ENCODE results near the gene PAEP.
A peak's percentile ranks its signal among the peaks of the same experiment; 100 is the strongest.

PAEP gene

DNA sequence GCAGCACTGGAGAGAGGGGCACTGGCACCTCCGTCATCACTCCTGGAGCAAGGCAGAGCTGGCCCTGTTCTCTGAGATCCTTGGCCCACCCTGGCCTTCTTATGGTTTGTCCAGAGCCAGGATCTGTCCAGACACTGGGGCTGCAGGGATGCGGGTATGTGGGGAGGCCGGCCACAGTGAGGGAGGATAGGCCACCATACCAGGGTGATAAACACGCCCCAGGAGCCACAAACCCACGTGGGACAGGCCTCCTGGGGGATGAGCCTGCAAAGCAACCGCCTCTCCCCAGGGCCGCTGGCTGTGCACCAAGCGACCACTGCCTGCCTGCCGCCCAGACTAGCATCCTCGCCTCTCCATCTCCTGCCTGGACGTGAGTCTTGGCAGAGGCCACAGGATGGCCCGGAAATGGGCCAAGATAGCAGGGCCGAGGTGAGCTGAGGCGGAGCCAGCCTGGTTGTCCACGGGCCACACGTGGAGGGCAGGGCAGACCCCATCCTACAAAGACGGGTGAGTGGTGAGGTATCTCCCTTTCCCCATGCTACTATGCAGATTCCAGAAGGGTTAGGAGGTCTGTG is 11.1 kb upstream of the PAEP start:
- in situ Hi-C loops (cut with HindIII; ENCODE audit: low pct_unique_long_range_greater_than_20kb, low sequenced_read_pairs): no loop called here
- no peak for DNase-seq (ENCODE audit: low read depth in 1 of 2, low spot score in 1 of 2)
- TF ChIP-seq JUND (IDR thresholded peaks at IDR 0.05; ENCODE audit: low read depth): no peak

DNA sequence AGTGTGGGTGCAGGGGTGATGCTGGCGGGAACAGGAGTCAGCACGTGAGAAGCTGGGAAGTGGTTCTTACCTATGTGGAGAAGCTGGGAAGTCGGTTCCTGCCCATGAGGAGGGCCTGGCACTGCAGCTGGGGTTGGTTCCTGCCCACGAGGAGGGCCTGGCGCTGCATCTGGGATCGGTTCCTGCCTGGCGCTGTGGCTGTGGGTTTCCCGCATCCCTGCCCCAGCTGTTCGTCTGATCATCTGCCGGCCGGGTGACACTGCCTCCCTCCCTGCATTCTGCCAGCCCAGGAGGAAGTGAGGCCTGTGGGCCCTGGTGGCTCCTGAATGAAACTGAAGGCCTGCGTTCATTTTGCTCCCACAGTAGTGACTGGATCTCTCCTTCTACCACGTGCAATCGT is 10.5 kb upstream of the PAEP start:
- DNase-seq (ENCODE audit: low read depth in 1 of 2, low spot score in 1 of 2): no peak
- TF ChIP-seq JUND (IDR thresholded peaks at IDR 0.05; ENCODE audit: low read depth): no peak
- in situ Hi-C loops (cut with HindIII; ENCODE audit: low pct_unique_long_range_greater_than_20kb, low sequenced_read_pairs): no loop called here

DNA sequence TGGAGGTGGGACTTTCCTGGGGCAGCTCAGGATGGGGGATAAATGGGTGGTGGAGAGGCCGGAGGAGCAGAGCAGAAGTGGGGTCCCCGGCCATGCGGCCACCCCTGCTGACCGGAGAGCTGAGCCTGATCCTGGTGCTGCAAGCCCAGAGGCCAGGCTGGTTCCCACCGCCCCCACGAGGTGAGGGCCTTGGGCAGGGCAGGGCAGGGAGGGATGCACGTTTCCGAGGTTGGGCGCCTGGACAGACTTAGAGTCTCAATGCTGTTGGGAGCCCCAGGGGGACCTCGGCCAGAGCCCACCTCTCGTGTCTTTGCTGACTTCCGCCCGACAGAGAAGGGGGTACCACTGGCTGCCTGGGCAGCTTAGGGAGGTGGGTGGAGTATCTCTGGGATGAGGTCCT is 10.1 kb upstream of the PAEP start:
- no peak for TF ChIP-seq JUND (IDR thresholded peaks at IDR 0.05; ENCODE audit: low read depth)
- no peak for DNase-seq (ENCODE audit: low read depth in 1 of 2, low spot score in 1 of 2)
- in situ Hi-C loops (cut with HindIII; ENCODE audit: low pct_unique_long_range_greater_than_20kb, low sequenced_read_pairs): no loop called here

DNA sequence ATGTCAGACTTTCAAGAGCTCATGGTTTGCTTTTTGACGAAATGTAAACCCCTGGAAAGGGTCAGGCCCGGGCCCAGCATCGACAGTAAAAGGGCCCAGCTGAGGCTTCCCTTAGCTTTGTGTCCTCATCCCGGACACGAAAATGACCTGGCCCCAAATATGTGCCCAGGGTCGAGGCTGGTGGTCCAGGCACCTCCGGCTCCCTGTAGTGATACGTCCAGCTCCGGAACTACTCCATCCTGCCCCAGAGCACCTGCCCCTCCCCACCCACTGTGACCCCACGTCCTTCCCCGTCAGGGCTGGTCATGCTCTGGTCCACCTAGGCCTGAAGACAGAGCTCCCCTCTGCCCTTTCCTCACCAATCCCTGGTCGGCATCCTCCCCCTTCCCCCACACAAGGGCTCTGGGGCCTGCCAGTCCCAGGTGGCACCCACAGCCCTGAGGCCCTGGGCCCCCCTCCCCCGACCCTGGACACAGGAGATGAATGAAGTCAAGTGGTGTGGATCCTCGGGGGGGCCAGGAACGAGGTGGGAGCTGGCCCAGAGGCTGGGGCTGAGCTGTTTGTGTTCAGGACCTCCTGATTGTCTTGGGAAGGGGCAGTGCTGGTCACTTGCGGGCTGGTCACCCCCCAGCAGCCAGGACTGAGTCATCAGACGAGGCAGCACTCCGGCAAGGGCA is 9.4 kb upstream of the PAEP start:
- in situ Hi-C loops (cut with HindIII; ENCODE audit: low pct_unique_long_range_greater_than_20kb, low sequenced_read_pairs): no loop called here
- TF ChIP-seq JUND (IDR thresholded peaks at IDR 0.05; ENCODE audit: low read depth): no peak
- DNase-seq (ENCODE audit: low read depth in 1 of 2, low spot score in 1 of 2): no peak

DNA sequence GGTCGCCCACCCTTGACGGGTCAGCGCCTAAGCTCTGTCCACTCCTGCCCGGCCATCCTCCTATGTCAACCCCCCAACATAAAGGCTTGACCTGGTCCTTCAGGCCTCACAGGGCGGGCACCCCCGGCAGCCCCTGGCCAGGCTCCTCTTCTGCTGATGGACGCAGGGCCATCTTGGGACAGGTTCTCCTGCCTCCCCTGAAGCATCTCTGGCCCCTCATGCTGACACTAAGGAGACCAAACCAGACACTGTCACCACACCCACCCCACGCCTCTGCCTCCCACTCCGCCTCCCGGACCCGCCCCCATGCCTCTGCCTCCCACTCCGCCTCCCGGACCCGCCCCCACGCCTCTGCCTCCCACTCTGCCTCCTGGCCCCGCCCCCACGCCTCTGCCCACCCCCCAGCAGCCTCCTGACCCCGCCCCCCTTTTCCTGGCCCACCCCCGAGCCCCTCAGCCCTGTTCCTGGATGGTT is 8.8 kb upstream of the PAEP start:
- no peak for TF ChIP-seq JUND (IDR thresholded peaks at IDR 0.05; ENCODE audit: low read depth)
- no peak for DNase-seq (ENCODE audit: low read depth in 1 of 2, low spot score in 1 of 2)
- in situ Hi-C loops (cut with HindIII; ENCODE audit: low pct_unique_long_range_greater_than_20kb, low sequenced_read_pairs): no loop called here

DNA sequence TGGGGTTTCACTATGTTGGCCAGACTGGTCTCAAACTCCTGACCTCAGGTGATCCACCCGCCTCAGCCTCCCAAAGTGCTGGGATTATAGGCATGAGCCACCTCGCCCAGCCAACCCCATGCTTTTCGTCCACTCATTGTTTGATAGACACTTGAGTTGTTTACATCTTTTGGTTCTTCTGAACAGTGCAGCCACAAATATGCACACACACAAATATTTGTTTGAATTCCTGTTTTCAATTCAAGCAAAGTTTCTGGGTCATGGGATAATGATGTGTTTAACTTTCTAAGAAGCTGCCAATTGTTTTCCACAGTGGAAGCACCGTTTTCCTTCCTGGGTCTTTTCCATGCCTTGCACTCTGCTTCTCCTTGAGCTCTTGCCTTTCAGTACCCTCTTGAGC is 6.8 kb upstream of the PAEP start:
- in situ Hi-C loops (cut with HindIII; ENCODE audit: low pct_unique_long_range_greater_than_20kb, low sequenced_read_pairs): no loop called here
- peak in 1 of 2 experiments; percentile 91 for DNase-seq (ENCODE audit: low read depth in 1 of 2, low spot score in 1 of 2)
- no peak for TF ChIP-seq JUND (IDR thresholded peaks at IDR 0.05; ENCODE audit: low read depth)

DNA sequence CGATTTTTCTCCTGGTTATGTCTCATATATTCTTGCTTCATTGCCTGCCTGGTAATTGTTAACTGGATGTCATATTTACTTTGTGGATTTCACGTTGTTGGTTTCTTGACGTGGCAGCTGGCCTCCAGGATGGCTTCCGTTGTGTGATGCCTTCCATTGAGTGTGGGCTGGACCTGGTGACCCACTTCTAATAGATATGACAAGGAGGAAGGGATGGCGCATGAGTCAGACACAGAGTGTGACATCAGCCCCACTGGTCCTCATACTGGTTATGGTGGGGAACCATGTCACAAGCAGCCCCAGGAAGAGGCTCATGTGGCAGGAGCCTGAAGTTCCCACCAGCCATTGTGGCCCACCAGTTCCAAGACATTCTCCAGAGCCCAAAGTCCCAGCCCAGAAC is 6.4 kb upstream of the PAEP start:
- in situ Hi-C loops (cut with HindIII; ENCODE audit: low pct_unique_long_range_greater_than_20kb, low sequenced_read_pairs): no loop called here
- no peak for TF ChIP-seq JUND (IDR thresholded peaks at IDR 0.05; ENCODE audit: low read depth)
- DNase-seq (ENCODE audit: low read depth in 1 of 2, low spot score in 1 of 2): peak in 1 of 2 experiments; percentile 47

DNA sequence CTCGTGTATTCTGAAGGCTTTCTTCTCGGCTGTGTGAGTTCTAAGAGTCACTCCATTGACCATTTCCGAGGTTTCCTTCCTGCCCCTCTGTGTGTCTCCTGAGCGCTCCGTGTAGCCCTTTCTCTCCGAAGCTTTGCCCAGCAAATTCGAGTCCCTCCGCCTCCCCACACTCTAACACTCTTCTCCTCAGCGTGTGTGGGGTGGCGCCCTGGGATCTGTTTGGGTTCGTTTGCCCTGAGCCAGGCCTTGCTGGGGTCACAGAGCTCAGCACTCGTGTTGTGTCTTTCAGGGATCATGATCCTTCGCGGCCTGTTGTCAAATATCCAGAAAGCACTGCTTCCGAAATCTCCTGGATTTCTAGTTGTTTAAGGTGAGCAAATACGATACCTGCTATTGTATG is 5.6 kb upstream of the PAEP start:
- no peak for TF ChIP-seq JUND (IDR thresholded peaks at IDR 0.05; ENCODE audit: low read depth)
- in situ Hi-C loops (cut with HindIII; ENCODE audit: low pct_unique_long_range_greater_than_20kb, low sequenced_read_pairs): no loop called here
- DNase-seq (ENCODE audit: low read depth in 1 of 2, low spot score in 1 of 2): no peak

DNA sequence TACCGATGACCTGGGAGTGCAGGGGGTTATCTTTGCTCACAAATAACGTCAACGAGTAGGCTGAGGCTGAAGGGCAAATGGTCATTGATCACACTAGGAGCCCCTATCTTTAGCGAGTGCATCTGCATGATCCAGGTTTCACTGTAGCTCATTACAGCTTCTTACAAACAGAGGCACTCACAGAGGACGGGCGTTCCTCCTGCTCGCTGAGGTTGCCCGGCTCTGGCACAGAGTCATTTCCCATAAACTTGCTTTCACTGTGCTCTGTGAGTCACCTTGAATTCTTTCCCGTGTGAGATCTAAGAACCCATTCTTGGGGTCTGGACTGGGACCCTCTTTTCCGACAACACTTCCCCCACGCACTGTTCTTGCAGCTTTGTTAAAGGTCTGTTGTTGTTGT is 1.9 kb upstream of the PAEP start:
- DNase-seq (ENCODE audit: low read depth in 1 of 2, low spot score in 1 of 2): no peak
- TF ChIP-seq JUND (IDR thresholded peaks at IDR 0.05; ENCODE audit: low read depth): no peak
- in situ Hi-C loops (cut with HindIII; ENCODE audit: low pct_unique_long_range_greater_than_20kb, low sequenced_read_pairs): no loop called here

DNA sequence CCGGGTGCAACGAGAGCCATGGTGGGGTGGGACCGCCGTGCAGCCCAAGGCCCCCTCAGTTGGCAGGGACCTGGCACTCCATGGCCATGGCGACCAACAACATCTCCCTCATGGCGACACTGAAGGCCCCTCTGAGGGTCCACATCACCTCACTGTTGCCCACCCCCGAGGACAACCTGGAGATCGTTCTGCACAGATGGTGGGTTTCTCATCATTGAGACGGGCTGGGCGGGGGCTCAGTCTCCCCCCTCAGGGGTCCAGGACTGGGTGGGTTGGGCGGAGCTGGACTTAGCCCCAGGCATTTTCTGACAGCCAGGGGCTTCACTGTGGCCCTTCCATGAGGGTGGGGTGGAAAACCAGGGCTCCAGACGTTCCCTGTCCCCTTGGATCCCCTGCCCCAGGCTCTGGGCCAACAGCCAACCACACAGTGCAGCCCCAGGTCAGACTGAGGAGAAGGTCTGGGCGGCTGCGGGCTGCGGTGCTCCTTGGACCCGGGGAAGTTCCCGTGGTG is 734 bp downstream of the PAEP start:
- in situ Hi-C loops (cut with HindIII; ENCODE audit: low pct_unique_long_range_greater_than_20kb, low sequenced_read_pairs): no loop called here
- no peak for TF ChIP-seq JUND (IDR thresholded peaks at IDR 0.05; ENCODE audit: low read depth)
- no peak for DNase-seq (ENCODE audit: low read depth in 1 of 2, low spot score in 1 of 2)

DNA sequence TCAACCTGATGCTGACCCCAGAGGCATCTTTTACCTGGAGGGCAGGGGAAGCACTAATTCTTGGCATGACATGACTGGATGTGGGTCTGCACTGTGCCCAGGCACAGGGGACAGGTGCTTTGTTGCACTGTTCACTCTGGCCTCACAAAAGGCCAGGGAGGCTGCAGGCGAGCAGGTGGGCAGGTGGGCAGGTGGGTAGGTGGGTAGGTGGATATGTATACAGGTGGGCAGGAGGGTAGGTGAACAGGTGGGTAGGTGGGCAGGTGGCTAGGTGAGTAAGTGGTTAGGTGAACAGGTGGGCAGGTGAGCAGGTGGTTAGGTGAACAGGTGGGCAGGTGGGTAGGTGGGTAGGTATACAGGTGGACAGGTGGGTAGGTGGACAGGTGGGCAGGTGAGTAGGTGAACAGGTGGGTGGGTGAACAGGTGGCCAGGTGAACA is 1.5 kb downstream of the PAEP start:
- TF ChIP-seq JUND (IDR thresholded peaks at IDR 0.05; ENCODE audit: low read depth): no peak
- DNase-seq (ENCODE audit: low read depth in 1 of 2, low spot score in 1 of 2): no peak
- in situ Hi-C loops (cut with HindIII; ENCODE audit: low pct_unique_long_range_greater_than_20kb, low sequenced_read_pairs): no loop called here

DNA sequence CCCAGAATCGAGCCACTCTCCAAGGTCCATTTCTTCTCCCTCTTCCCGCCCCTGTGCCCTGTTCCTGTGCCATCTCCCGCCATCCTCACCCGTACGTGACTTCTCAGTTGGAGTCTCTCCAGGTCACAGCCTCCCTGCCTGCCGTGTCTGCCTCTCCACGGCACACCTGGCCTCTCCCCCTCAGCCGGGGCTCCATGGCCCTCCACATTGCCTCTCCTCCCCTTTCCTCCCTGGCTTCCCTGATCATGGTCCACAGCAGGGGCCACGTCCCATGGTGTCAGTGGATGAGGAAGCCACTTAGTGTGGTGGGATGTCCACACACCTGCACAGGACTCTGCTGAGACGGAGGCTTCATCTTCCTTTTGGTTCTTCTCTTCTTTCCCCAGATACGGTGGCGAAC is 2.3 kb downstream of the PAEP start:
- no peak for TF ChIP-seq JUND (IDR thresholded peaks at IDR 0.05; ENCODE audit: low read depth)
- in situ Hi-C loops (cut with HindIII; ENCODE audit: low pct_unique_long_range_greater_than_20kb, low sequenced_read_pairs): no loop called here
- no peak for DNase-seq (ENCODE audit: low read depth in 1 of 2, low spot score in 1 of 2)

DNA sequence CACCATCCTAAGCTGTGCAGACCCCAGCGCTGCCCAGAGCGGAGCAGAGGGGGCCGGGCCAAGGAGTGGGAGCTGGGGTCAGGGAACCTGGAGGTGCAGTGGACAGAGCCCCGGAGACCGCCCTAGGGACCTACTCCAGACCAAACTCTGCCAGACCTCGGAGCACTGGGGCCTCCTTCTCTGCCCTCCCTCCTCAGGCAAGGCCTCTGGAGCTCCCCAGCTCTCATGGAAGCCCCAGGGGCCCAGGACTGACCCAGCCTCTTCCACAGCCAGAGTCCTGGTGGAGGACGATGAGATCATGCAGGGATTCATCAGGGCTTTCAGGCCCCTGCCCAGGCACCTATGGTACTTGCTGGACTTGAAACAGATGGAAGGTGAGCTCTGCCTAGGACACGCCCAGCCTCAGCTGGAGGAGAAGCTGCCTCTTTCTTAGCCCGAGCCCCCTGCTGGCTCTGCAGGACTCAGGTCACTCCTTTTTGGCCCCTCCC is 3.6 kb downstream of the PAEP start:
- in situ Hi-C loops (cut with HindIII; ENCODE audit: low pct_unique_long_range_greater_than_20kb, low sequenced_read_pairs): no loop called here
- TF ChIP-seq JUND (IDR thresholded peaks at IDR 0.05; ENCODE audit: low read depth): no peak
- no peak for DNase-seq (ENCODE audit: low read depth in 1 of 2, low spot score in 1 of 2)
